ENCODE data around the gene UBE2L3. TPM values are rescaled to one million over a fixed set of nuclear protein-coding genes. Genes with fewer than 3 reads are reported as not detected.
"Not testable (repeated sequence)": the region's sequence is repeated elsewhere in the genome, so short reads cannot be mapped to it uniquely, and the experiment has no call there.

The UBE2L3 gene
- total RNA-seq, 4 donors from 2014 or later = 42.1 to 69.7 (median 50.1) TPM

DNA sequence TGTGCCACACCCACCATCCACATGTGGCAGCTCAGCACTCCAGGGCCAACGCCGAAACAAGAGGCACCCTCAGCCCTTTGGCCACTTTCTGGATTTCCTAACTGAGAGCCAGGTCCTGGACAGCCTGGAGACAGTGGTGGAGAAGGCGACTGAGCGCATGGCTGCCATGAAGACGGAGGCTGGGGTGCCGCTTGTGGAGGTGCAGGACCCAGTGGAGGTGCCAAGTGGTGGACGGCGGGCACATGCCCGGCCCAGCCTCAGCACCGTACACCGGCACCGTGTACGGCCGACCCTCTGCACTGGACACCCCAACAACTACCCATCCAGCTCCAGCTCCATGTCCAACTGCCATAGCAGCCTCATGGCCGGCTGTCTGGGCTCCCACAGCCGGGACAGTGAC, 66.6 kb downstream of the UBE2L3 start:
- Histone ChIP-seq H3K4me1 (peaks cover 0 to 4% (median under 1%) of the 10 kb centered on the region in 4 donors), H3K36me3 (no peaks in the 10 kb centered on the region), H3K27me3 (no peaks in the 10 kb centered on the region), H3K4me3 (no peak overlapping the region), H3K27ac (no peak overlapping the region), H3K9me3 (no peaks in the 10 kb centered on the region)
- no peak for DNase-seq
- TF ChIP-seq, protein P1, sequence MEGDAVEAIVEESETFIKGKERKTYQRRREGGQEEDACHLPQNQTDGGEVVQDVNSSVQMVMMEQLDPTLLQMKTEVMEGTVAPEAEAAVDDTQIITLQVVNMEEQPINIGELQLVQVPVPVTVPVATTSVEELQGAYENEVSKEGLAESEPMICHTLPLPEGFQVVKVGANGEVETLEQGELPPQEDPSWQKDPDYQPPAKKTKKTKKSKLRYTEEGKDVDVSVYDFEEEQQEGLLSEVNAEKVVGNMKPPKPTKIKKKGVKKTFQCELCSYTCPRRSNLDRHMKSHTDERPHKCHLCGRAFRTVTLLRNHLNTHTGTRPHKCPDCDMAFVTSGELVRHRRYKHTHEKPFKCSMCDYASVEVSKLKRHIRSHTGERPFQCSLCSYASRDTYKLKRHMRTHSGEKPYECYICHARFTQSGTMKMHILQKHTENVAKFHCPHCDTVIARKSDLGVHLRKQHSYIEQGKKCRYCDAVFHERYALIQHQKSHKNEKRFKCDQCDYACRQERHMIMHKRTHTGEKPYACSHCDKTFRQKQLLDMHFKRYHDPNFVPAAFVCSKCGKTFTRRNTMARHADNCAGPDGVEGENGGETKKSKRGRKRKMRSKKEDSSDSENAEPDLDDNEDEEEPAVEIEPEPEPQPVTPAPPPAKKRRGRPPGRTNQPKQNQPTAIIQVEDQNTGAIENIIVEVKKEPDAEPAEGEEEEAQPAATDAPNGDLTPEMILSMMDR (IDR thresholded peaks at IDR 0.05) = no peak
- TF ChIP-seq POLR2A (IDR thresholded peaks at IDR 0.05) = no peak

DNA sequence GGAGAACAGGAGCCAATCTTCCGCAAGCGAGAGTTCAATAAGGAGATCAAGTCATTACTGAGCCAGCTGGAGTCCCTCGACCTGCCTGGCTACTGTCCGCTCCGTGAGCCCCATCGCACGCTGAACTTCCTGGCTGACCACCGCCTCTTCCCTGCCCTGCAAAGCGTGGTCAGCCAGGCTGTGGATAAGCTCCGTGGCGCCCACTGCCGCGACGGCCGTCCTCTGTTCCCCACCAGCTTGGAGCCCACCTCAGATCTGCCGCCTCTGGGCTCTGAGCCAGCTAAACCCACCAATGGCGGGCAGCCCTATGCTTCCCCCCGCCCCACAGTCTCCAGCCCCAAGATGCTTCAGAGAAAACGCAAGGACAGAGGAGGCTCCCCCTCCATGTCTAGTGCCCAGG, 67.3 kb downstream of the UBE2L3 start:
- no peak for DNase-seq
- H3K9me3 ChIP-seq = no peaks in the 10 kb centered on the region
- no peak overlapping the region for H3K27ac ChIP-seq
- no peak overlapping the region for H3K4me3 ChIP-seq
- H3K4me1 ChIP-seq = peaks cover 0 to 4% (median 0%) of the 10 kb centered on the region in 4 donors
- no peak for TF ChIP-seq POLR2A (IDR thresholded peaks at IDR 0.05)
- TF ChIP-seq, protein P1 (IDR thresholded peaks at IDR 0.05) = no peak
- H3K36me3 ChIP-seq = no peaks in the 10 kb centered on the region
- H3K27me3 ChIP-seq = no peaks in the 10 kb centered on the region

DNA sequence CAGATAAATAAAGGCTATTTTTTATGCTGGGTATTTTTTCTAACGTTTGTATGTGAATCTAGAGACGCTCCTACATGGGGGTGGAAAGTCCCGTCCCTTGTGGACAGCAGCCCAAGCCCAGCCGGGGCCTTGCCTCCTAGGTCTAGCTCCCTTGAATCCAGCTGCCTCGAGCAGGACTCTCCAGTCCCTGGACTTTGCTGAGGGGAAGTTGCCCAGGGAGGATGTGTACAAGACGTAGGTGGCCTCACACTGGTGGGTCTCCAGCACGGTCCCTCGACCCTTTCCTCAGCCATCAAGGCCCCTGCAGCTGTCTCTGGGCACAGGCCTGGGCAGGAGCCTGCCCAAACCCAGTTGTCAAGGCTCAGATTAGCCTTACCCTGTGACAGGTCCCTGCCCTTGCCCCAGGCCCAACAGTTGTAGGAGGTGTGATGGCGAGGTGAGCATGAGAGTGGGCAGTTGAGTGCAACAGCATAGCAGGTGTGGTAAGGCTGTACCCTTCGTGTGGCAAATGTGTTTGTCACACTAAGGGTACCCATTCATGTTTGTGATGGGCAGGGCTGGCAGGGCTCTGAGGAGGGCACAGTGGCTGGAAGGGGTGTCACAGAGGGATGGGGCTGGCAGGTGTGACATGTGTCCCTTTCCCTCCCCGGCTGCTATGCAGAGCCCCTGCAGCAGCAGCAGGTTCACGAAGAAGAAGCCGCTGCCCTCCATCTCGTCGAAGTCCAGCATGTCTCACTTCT, 68.4 kb downstream of the UBE2L3 start:
- Histone ChIP-seq H3K27ac (no peak overlapping the region), H3K27me3 (no peaks in the 10 kb centered on the region), H3K4me1 (no peaks in the 10 kb centered on the region), H3K4me3 (no peak overlapping the region), H3K36me3 (no peaks in the 10 kb centered on the region), H3K9me3 (no peaks in the 10 kb centered on the region)
- no peak for DNase-seq
- no peak for TF ChIP-seq POLR2A (IDR thresholded peaks at IDR 0.05)
- TF ChIP-seq, protein P1 (IDR thresholded peaks at IDR 0.05) = no peak

DNA sequence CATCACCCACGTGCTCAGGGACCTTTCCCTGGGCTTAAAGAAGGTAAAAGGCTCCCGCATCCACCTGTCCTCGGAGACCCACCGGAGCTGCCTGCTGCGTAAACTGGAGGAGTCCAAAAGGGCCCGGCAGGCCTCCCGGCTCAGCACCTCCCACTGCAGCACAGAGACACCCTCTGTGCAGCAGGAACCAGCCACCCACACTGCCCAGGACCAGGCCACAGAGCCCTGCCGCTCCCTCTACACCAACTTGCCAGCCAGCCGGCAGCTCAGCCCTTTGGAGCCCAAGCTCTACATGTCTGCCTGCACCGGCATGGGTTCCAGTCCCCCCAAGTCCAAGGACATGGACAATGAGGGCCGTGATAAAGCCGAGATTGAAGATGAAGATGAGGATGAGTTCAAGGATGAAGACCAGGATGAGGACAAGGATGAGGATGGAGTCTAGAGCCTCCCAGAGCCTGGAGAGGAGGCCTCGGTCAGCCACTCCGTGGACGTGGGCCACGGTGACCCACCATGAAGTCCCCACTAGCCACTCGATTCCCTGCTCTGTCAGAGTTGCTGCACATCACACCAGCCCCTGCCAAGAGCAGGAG, 69.2 kb downstream of the UBE2L3 start:
- H3K27ac ChIP-seq = no peak overlapping the region
- H3K4me3 ChIP-seq = no peak overlapping the region
- no peaks in the 10 kb centered on the region for H3K27me3 ChIP-seq
- no peaks in the 10 kb centered on the region for H3K9me3 ChIP-seq
- no peak for TF ChIP-seq POLR2A (IDR thresholded peaks at IDR 0.05)
- TF ChIP-seq, protein P1 (IDR thresholded peaks at IDR 0.05) = no peak
- H3K36me3 ChIP-seq = no peaks in the 10 kb centered on the region
- no peak for DNase-seq
- H3K4me1 ChIP-seq = peaks cover 0 to 3% (median 0%) of the 10 kb centered on the region in 4 donors

DNA sequence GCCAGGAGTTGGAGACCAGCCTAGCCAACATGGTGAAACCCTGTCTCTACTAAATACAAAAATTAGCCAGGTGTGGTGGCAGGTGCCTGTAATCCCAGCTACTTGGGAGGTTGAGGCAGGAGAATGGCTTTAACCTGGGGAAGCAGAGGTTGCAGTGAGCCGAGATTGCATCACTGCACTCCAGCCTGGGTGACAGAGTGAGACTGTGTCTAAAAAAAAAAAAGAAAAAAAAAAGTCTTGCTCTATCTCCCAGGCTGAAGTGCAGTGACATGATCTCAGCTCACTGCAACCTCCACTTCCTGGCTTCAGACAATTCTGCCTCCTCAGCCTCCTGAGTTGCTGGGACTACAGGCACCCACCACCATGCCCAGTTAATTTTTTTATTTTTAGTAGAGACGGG, 69.9 kb downstream of the UBE2L3 start:
- H3K9me3 ChIP-seq, H3K27ac ChIP-seq, H3K36me3 ChIP-seq, H3K27me3 ChIP-seq, H3K4me3 ChIP-seq, H3K4me1 ChIP-seq, DNase-seq: not testable (repeated sequence)

GRCh38 chr22:21639359-21639758, 71.8 kb downstream of the UBE2L3 start:
- Histone ChIP-seq H3K9me3 (no peaks in the 10 kb centered on the region), H3K36me3 (no peaks in the 10 kb centered on the region), H3K27ac (no peak overlapping the region), H3K4me3 (no peak overlapping the region), H3K4me1 (peaks cover 0 to 13% (median 4%) of the 10 kb centered on the region in 4 donors), H3K27me3 (no peaks in the 10 kb centered on the region)
- no peak for DNase-seq
- TF ChIP-seq, protein P1 (IDR thresholded peaks at IDR 0.05) = no peak
- TF ChIP-seq POLR2A (IDR thresholded peaks at IDR 0.05) = no peak
